Urinary bladder (tissue), 4 donors: ENCODE data around the gene TRMT1L. TPM values are rescaled to one million over a fixed set of nuclear protein-coding genes. Genes with fewer than 3 reads are reported as not detected.

Source experiments
- DNase-seq: peaks from one replicate; pipeline ENCODE4 v3.0.0-alpha.2; 2015; ENCODE audit errors: extremely low spot score
- H3K27ac ChIP-seq: one replicate; pipeline ENCODE4 v1.5.1; 2013; ENCODE audit warnings: low read depth, mild to moderate bottlenecking, moderate library complexity
- H3K36me3 ChIP-seq: one replicate; pipeline ENCODE4 v1.6.1; 2013; ENCODE audit warnings: mild to moderate bottlenecking, moderate library complexity; ENCODE audit not compliant: insufficient read depth
- H3K4me1 ChIP-seq: one replicate; pipeline ENCODE4 v1.6.1; 2013; ENCODE audit warnings: mild to moderate bottlenecking, moderate library complexity; ENCODE audit not compliant: insufficient read depth
- H3K4me3 ChIP-seq: one replicate; pipeline ENCODE4 v1.5.1; 2013; ENCODE audit warnings: low read depth, low read length
- WGBS: extraction: QIAGEN DNeasy Blood & Tissue Kit; methylation state at CpG from one replicate; pipeline ENCODE4 v1.1.7; 2013; 5-methylcytosine and 5-hydroxymethylcytosine counted together
- polyA plus RNA-seq: library from polyadenylated mRNA; stranded (reverse); fragments of 200-250 nt; gene quantifications from one replicate; pipeline ENCODE4 v1.2.3, GENCODE V29; 2013
- total RNA-seq: library from RNA; depleted of rRNA; stranded (reverse); fragments of >200 nt; gene quantifications from one replicate; pipeline ENCODE4 v1.2.3, GENCODE V29; 2014
- donor health status: healthy with polysubstance abuse.
- donor health status: healthy.

The TRMT1L gene
- total and polyA plus RNA-seq, 2 donors, result 14.1 to 33.1 TPM

DNA sequence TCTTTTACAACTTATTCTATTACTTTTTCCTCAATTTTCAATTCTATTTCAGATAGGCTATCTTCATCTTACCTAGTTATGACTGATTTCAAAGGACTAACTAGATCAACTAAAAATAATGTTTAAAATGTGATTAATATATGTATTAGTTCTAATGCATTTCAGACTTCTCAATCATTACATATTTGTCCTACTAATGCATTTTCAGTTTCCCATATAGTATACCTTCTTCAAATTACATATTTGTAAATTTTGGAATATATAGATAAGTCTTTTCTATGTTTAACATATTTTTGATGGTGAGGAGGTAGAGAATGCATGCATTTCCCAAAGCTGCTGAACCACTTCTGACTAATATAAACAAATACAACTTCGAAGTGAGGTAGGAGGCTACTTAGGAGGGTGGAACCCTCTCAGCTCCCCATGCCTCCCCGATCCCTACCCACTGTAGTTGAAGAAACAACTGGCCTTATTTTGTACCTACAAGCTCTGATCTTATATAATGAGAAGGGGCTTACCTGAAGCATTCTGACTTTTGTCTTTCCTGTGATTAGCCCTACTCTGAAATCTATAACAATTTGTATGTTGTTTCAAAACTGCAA lies 1.7 kb downstream of the TRMT1L start:
- Histone ChIP-seq H3K27ac (no peak overlapping the region), H3K36me3 (no peaks in the 10 kb centered on the region), H3K4me1 (no peaks in the 10 kb centered on the region), H3K4me3 (no peak overlapping the region)
- WGBS, result 28% methylated on average over 2 of the region's 2 CpGs
- no peak for DNase-seq

DNA sequence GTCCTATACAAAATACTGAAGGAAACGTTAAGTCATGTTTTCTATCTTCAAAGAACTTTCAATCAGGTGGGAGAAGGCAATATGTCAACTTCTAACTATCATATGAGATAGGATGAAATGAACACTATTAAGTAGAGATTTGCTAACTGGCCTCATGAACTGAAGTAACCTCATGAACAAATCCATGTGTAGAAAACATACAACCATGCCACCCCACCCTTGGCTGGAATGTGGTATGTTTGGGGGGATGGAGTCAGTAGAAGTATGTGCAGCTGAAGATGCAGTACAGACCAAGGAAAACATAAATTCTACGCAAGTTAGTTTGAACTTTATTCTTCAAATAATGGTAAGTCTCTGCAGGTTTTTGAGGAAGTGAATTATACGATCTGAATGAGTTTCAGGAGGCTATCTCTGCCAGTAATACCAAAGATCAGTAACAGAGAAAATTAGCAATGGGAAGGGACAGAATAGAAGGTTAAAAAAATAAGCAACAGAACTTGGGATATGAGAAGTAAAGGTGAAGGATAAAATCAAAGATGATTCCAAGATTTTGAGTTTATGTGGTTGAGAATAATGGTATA lies 4.5 kb downstream of the TRMT1L start:
- Histone ChIP-seq H3K4me3 (no peak overlapping the region), H3K36me3 (peaks cover 3% of the 10 kb centered on the region), H3K27ac (no peak overlapping the region), H3K4me1 (no peaks in the 10 kb centered on the region)
- no peak for DNase-seq
- 72% methylated on average over 3 of the region's 3 CpGs for WGBS

DNA sequence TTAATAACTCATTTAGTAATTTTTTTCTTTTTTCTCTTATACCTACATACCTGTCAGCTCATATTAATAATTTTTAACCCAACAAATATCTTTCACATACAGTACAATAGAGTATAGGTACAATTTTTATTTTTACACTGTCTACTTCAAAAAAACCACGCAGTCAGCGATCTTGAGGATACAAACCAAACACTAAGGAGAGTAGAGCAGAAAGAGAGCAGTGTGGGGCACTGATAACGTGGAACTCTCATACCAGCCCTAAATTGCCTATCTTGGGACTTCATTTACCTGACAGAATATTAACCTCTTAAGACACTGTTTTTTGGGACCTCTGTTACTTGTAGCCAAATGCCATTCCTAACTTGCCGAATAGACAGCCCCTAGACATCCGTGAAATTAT lies 5.5 kb downstream of the TRMT1L start:
- Histone ChIP-seq H3K4me1 (no peaks in the 10 kb centered on the region), H3K27ac (no peak overlapping the region), H3K4me3 (no peak overlapping the region), H3K36me3 (peaks cover 3% of the 10 kb centered on the region)
- 93% methylated on average over 5 of the region's 5 CpGs for WGBS
- DNase-seq, result no peak

DNA sequence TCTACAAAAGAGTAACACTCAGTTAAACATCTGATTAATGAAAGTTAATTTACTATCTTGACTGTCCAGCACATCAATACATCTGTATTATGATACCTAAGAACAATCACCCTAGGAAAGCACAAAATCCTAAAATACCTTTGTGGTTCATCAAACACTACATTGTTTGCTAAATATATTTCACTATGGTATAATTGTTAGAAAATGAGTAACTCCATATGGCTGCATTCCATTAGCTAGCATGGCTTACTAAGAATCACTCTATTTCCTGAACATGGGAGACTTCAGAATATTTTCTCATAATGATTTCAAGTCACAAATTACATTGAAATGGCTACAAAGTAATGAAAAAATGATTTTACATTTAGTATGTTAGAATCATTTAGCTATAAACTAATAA lies 12.5 kb downstream of the TRMT1L start:
- Histone ChIP-seq H3K4me3 (no peak overlapping the region), H3K4me1 (no peaks in the 10 kb centered on the region), H3K36me3 (peaks cover 3% of the 10 kb centered on the region), H3K27ac (no peak overlapping the region)
- no peak for DNase-seq

DNA sequence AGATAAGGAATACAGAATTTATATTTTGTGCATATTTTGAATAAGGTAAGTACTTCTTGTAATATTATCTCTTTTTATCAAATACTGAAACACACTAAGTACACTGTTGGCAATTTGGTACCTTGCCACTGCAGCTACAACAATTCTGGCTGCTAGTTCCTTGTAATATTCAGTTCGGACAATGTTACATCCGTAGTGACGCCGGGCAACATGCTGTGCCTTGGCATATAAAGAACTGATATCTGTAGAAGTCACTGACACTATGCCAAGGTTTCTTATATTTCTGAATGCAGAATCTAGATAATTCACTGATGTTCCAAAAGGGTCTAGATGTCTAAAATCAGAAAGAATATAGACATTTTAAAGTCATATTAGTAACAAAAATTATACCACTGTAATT lies 17.5 kb downstream of the TRMT1L start:
- no peak overlapping the region for H3K4me3 ChIP-seq
- 96% methylated on average over 4 of the region's 4 CpGs for WGBS
- H3K27ac ChIP-seq, result no peak overlapping the region
- H3K36me3 ChIP-seq, result no peaks in the 10 kb centered on the region
- no peaks in the 10 kb centered on the region for H3K4me1 ChIP-seq
- DNase-seq, result no peak

DNA sequence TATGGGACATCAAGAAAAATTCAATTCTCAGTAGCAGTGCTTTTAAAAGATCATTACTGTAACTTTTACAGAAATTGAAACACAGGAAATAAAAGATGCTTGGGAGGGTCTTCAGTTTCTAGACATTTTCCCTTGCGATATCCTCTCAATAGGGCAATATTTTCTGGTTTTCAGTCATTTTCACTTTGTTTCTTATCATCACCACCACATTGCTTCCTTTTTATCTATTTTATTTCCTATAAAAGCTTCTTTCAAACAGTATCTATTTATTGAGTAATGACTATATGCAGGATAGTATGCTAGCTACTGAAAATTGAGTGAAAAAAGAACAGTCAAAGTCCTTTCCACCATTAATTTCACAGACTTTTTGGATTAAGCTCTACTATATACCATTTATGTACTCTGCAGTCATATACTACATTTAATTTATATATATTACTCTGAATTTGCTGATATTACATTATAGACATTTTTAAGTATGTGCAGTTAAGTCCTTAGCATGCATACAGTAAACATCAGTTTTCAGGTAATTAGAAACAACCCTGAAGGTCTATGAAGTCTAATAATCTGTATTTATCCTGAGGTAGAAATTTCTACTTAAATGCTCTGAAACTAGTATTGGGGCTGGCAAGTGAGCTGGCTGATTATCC lies 18.7 kb downstream of the TRMT1L start:
- Histone ChIP-seq H3K27ac (no peak overlapping the region), H3K4me3 (no peak overlapping the region), H3K4me1 (no peaks in the 10 kb centered on the region), H3K36me3 (peaks cover 4% of the 10 kb centered on the region)
- no peak for DNase-seq
- WGBS, result 93% methylated on average over 1 of the region's 1 CpG

DNA sequence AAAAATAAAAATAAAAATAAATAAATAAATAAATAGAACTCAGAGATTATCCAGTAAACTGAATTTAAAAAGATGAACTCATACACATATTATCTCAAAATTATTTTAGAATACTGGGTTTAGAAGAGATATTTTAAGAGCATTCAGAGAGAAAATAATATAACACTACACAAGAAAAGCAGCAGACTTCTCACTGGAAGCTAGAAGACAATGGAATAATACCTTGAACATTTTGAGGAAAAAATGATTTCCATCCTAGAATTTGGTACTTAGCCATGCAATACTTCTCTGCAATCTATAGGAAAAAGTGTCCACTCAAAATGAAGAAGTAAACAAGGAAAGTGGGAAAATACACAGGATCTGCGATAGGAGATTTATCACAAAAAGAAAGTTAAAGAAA lies 24.2 kb downstream of the TRMT1L start:
- DNase-seq, result no peak
- Histone ChIP-seq H3K27ac (no peak overlapping the region), H3K4me3 (no peak overlapping the region), H3K36me3 (peaks cover 6% of the 10 kb centered on the region), H3K4me1 (no peaks in the 10 kb centered on the region)
- WGBS, result 98% methylated on average over 1 of the region's 1 CpG

DNA sequence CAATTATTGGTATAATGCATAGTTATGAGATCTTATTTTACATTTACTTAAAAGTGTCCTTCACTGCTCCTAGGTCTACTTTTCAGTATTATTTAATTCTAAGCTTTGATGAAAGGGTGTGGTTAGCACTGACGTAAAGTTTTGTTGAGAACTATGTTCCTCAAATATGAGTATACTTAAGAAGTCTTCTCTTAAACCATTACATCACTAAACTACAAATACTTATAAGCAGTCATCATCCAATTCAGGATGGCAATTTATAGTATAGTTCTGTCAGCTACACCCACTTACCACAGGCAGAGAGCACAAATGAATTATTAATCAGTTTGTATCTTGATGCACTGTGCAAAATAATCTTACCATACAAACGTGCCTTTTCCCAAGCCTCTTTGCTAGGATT lies 27.0 kb downstream of the TRMT1L start:
- Histone ChIP-seq H3K4me3 (no peak overlapping the region), H3K4me1 (no peaks in the 10 kb centered on the region), H3K27ac (no peak overlapping the region), H3K36me3 (peaks cover 6% of the 10 kb centered on the region)
- DNase-seq, result no peak
- 85% methylated on average over 2 of the region's 2 CpGs for WGBS

DNA sequence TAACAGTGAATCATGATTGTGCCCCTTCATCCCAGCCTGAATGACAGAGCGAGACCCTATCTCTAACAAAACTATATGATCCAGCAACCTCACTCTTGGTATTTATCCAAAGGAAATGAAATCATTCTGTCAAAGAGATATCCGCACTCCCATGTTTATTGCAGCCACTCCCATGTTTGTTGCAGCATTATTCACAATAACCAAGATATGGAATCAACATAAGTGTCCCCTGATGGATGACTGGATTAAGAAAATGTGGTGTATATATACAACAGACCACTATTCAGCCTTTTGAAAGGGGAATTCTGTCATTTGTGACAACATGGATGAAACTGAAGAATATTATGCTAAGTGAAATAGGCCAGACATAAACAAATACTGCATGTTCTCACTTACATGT lies 44.4 kb downstream of the TRMT1L start:
- 67% methylated on average over 2 of the region's 2 CpGs for WGBS
- no peaks in the 10 kb centered on the region for H3K4me1 ChIP-seq
- no peak overlapping the region for H3K27ac ChIP-seq
- H3K4me3 ChIP-seq, result no peak overlapping the region
- H3K36me3 ChIP-seq, result no peaks in the 10 kb centered on the region
- no peak for DNase-seq

DNA sequence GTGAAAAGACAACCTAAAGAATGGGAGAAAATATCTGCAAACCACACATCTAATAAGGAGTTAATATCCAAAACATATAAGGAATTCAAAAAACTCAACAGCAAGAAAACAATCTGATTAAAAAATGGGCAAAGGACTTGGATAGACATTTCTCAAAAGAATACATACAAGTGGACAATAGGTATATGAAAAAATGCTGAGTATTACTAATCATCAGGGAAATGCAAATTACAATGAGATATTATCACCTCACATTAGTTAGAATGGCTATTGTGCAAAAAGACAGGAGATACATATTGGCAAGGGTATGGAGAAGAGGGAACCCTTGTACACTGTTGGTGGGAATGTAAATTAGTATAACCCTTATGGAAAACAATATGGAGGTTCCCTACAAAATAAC lies 44.9 kb downstream of the TRMT1L start:
- DNase-seq, result no peak
- Histone ChIP-seq H3K36me3 (no peaks in the 10 kb centered on the region), H3K4me1 (no peaks in the 10 kb centered on the region), H3K4me3 (no peak overlapping the region), H3K27ac (no peak overlapping the region)

DNA sequence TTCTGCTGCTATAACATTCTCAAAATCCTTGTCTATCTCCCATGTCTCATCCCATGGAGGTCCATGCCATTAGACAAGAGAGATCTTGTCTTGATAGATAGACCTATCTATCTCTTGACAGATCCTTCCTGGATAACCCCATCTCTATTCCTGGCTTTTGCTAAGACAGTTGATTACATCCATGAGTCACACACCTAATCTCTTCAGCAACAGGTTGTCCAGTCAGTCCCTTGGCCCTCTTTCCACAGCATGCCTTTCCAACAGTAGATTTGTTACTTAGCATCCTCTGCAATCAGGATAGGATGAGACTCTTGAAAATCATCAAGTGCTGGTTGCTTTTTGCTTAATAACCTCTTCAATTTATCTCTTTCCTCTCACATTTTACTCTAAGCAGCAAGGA lies 46.6 kb downstream of the TRMT1L start:
- no peaks in the 10 kb centered on the region for H3K4me1 ChIP-seq
- H3K27ac ChIP-seq, result no peak overlapping the region
- no peak for DNase-seq
- H3K36me3 ChIP-seq, result no peaks in the 10 kb centered on the region
- no peak overlapping the region for H3K4me3 ChIP-seq

DNA sequence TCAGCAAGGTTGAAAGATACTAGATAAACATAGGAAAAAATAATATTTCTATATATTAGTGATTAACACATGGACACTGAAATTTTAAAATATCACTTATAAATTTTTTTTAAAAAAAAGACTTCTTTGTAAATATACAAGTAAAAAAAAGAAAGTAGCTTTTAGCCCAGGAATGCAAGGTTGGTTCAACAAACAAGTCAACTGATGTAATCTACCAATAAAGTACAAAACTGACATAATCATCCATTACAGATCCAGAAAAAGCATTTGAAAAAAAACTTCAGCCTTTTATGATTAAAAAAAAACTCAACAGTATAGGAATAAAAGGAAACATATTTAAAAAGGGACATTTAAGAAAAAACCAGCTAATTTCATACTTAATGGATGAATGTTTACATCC lies 48.4 kb downstream of the TRMT1L start:
- H3K36me3 ChIP-seq, result peaks cover 2% of the 10 kb centered on the region
- no peak for DNase-seq
- H3K27ac ChIP-seq, result no peak overlapping the region
- H3K4me1 ChIP-seq, result no peaks in the 10 kb centered on the region
- no peak overlapping the region for H3K4me3 ChIP-seq

DNA sequence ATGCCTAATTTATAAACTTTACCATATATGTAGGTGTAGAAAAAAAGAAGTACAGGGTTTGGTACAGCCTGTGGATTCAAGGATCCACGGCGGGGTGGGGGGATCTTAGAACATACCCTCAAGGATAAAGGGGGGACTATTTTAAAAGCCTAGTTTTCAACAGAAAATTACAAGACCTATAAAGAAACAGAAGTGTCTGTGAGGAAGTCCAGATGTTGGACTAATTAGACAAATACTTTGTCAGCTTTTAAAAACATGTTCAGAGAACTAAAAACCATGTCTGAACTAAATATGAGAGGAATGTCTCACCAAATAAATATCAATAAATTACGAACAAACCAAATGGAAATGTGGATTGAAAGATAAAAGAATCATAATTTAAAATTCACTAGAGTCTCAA lies 51.6 kb downstream of the TRMT1L start:
- 68% methylated on average over 3 of the region's 3 CpGs for WGBS
- peaks cover 2% of the 10 kb centered on the region for H3K36me3 ChIP-seq
- DNase-seq, result no peak
- no peak overlapping the region for H3K4me3 ChIP-seq
- H3K27ac ChIP-seq, result no peak overlapping the region
- H3K4me1 ChIP-seq, result no peaks in the 10 kb centered on the region

DNA sequence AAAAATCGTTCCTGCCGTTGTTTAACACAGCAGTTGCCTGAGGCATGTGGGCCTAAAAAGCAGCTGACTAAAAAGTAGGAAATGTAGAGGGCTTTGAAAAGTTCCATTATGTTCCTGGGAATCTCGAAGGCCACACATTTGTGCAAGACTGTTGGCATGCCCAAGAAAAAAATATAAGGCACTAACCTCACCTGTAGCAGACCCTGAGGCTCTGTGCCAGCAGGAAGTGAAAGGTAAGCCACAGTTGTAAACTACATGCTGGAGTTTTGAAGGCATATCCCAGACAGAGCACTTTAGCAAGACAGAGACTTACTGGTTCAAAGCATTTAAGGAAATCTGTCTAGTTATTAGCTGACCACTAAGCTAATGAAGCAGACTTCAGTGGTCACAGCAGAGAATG lies 52.7 kb downstream of the TRMT1L start:
- WGBS, result 75% methylated on average over 3 of the region's 3 CpGs
- no peak for DNase-seq
- Histone ChIP-seq H3K27ac (no peak overlapping the region), H3K4me1 (no peaks in the 10 kb centered on the region), H3K36me3 (peaks cover 2% of the 10 kb centered on the region), H3K4me3 (no peak overlapping the region)
